ENCODE data around the gene PTRH2.
"Not testable (repeated sequence)": the region's sequence is repeated elsewhere in the genome, so short reads cannot be mapped to it uniquely, and the experiment has no call there.

The PTRH2 gene

DNA sequence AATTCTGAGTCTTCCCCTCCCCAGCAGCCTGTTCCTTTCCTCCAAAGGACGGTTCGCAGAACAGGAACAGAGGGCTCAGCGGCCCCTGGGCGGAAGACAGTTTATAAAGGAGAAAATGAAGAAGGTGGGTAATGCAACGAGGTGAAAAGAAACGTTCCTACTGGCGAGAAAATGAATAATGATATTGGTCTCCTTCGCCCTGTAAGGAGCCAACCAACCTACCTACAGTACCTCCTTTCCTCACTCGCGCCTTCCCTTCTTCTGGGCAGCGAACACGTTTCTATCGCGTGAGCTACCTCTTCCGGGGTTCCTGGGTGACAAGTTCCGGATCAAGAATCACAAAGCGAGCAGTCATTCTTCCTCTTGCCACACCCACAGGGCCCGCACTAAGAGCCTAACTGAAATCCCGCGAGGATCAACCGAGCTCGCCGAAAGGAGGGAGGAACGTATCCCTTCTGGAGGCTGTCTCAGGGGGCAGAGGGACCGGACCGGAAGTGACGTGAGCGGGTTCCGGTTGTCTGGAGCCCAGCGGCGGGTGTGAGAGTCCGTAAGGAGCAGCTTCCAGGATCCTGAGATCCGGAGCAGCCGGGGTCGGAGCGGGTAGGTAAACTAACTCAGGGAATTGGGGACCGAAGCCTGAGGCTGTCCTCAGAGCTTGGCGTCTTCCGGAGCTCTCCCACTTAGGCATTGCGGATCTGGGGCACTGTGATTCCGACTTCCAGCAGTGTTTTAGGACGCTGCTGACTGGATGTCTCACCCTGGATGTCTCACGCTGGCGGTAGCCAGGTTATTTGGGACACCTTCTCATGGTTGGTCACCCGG is at the start of gene PTRH2, which contains the start of gene VMP1:
Gene PTRH2, minus strand, starts transcription at position 282 of the 822 bp plus-strand sequence. CDS start 9,452 bp downstream, outside the sequence.
Gene VMP1, plus strand, starts transcription at position 506 of the 822 bp plus-strand sequence. CDS start 23,793 bp downstream, outside the sequence.
- in situ Hi-C loops (cut with MboI; ENCODE audit: low sequenced_read_pairs), result no loop called here

DNA sequence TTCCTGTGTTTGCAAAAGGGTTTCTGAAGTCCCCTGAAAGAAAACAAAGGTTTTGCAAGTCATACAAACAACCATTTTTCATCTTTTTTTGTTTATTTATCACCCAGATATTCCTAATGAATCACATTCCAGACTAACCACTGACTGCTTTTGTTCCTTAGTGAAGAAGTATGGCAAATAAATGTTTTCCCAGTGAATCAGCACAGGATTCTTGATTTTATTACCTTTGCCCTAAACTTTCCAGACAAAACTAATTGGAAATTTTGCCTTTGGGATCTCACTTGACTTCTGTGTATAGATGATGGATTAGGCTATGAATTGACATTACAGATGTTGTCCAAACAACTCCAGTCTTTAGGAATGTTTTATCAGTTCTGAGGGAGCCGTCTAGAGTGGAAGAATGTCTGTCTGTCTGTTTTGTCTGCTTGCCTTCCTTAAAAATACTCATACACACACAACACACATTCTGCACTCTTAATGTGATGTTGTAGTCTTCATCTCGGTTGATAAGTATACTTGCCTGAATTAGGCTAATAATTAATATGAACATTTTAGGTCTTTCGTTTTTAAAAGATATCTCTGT is 49.1 kb upstream of the PTRH2 start:
- in situ Hi-C loops (cut with MboI; ENCODE audit: low sequenced_read_pairs), result no loop called here

DNA sequence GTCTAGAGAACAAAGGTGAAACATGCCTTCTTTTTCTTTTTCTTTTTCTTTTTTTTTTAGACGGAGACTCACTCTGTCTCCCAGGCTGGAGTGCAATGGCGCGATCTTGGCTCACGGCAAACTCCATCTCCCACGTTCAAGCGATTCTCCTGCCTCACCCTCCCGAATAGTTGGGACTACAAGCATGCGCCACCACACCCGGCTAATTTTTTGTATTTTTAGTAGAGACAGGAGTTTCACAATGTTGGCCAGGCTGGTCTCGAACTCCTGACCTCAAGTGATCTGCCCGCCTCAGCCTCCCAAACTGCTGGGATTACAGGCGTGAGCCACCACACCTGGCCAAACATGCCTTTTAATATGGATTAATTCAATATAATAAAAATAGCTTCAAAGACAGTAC is 47.8 kb upstream of the PTRH2 start:
- in situ Hi-C loops (cut with MboI; ENCODE audit: low sequenced_read_pairs), result not testable (repeated sequence)

DNA sequence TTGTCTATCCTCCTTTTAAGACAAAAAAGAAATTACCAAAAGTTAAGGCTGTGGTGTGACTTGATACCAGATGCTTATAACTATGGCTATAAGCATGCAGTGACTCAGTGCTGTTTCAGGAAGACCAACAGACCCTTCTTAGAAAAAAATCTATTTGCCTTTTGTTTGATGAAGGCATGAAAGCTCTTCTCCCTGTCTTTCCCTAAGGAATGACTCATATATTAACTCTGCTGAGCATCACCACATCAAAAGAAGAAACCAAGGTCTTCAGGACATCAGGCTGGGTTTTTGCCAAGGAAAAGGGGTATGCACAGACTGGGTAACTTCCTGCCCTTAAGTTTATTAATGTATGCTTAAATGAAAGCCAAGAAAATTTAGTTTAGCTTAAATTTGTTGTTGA is 47.3 kb upstream of the PTRH2 start:
- in situ Hi-C loops (cut with MboI; ENCODE audit: low sequenced_read_pairs), result no loop called here

DNA sequence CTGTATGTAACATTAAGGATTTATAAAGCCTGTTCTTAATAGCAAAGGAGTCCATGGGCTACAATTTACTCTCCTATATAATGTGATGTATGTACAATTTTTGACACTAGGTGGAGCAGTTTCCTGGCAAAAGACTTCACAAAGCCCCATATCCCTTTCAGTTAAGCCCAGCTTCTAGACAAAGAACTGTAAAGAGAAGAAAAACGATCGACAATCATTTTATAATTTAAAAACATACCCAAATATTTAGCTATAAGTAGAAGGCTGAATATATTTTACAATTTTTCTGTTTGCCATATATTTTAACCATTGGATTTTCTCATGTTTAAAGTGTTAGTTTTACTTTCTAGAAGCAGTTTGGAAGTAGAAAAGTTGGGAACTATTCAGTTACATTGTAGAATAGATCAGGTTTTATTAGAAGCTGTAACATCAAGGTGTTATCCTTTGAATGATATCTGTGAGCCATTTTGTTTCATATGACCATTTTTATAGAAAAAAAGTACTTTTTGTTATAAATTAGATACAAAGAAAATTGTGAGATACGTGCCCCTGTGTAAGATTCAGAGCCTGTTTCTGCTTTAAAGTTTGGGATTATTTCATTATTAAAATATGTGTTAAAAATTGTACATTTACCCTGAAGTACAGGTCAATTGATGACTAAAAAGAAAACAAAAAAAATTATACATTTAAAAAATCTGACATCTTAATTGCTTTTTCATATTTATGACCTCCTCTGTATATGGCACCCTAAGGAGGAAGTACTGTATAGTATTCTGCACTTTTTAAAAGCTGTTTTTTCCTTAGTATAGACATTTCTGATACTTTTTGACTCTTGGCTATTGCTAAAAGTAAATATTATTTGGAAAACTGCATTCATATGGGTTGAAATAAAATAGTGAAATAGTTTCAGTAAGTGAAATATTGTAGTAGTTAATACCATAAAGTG is 46.6 kb upstream of the PTRH2 start:
- in situ Hi-C loops (cut with MboI; ENCODE audit: low sequenced_read_pairs), result no loop called here

DNA sequence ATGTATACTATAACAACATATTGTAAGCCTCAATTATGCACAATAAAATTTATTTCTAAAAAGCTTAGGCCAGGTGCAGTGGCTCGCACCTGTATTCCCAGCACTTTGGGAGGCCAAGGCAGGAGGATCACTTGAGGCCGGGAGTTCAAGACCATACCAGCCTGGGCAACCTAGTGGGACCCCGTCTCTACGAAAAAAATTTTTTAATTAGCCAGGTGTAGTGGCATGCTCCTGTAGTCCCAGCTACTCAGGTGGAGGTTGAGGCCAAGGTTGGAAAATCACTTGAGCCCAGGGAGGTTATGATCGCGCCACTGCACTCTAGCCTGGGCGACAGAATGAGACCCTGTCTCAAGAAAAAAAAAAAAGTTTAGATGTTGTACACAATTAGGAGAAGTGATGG is 45.7 kb upstream of the PTRH2 start:
- in situ Hi-C loops (cut with MboI; ENCODE audit: low sequenced_read_pairs), result no loop called here

DNA sequence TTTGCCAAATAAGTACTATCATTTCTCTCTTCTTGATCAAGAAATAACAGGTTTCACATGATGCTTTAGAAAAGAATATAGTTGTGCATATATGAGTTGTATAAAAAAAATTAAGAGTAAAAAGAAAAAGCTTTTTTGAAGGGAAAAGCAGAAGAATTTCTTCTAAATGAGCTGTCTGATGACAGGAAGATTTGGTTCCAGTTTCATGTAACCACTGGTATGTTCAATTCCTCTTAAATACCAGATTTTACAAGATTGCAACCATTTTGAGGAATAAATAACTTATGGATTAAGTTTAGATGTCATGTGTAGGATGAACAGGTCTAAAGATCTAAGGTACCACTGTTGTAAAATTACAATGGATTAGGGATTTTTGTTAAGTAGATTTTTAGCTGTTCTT is 45.2 kb upstream of the PTRH2 start:
- in situ Hi-C loops (cut with MboI; ENCODE audit: low sequenced_read_pairs), result no loop called here

DNA sequence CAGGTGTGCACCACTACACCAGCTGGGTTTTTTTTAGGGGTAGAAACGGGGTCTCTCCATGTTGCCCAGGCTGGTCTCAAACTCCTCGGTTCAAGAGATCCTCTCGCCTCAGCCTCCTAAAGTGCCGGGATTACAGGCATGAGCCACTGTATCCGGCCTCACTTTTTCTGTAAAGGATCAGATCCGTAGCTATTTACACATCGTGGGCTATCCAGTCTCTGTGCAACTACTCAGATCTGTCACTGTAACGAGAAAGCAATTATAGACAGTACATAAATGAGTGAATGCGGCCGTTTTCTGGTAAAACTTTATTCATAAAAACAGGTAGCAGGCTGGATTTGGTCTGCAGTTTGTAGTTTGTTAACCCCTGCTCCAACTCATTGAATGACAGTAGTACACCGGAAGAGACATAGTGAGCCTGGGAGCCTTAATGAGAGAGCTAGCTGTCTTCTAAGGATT is 44.8 kb upstream of the PTRH2 start:
- in situ Hi-C loops (cut with MboI; ENCODE audit: low sequenced_read_pairs), result no loop called here

DNA sequence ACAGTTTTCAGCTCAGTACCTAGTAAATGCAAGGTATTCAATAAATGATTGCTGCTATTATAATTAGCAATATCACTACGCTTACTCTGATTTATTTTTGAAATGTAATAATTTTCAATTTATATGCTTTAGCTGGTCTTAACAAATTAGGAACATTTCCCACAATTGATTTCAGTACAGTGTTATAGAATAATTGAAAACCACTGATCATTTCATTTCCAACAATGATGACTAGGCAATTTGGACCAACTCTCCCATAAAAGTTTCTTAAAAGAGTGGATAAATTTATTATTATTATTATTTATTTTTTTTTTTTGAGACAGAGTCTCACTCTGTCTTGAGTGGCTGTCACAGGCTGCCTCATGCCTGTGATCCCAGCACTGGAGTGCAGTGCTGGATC is 41.4 kb upstream of the PTRH2 start:
- in situ Hi-C loops (cut with MboI; ENCODE audit: low sequenced_read_pairs), result loop anchor here (5.0 to 25.0 kb wide), 2 partner anchors 114 to 364 kb away; no protein-coding TSS in a partner anchor

DNA sequence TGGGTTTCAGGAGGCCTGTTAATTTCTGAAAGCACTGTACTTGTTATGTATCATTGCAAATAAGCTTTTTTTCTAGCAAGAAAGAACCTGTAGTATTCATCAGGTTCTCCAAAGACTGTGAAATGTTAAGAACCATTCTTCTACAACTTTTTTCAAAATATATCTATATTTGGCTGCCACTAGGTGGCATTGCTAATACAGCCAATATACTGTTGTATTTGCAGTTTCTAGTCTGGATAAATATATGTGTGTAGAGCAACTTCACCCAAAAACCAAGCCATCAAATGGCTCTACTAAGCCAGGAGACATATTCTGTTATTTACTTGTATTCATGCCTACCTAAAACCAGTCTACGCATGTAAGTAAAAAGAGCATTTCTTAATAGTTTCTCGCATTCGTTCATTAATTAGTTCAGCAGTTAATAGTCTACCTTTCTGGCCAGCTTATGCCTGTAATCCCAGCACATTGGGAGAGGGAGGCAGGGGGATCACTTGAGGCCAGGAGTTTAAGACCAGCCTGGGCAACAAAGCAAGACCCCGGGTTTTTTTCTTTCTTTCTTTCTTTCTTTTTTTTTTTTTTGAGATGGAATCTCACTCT is 39.7 kb upstream of the PTRH2 start:
- in situ Hi-C loops (cut with MboI; ENCODE audit: low sequenced_read_pairs), result loop anchor here (5.0 to 25.0 kb wide), 2 partner anchors 115 to 365 kb away; no protein-coding TSS in a partner anchor

DNA sequence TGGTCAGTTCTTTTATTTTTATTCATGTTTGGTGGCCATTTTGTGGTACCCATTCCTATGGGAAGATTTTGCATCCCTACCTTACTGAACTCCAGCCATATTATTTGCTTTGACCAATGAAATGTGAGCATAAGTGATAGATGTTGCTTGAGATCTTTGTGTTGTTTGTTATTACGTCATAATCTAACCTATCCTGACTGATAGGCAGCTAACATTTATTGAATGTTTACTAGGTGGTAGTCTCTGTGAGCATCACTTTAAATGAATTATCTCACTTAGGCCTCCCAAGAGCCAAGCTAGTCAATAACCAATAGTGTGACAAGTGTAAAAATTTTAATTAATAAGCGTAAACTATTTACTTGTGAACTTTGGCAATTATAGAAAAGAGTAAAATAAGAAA is 37.8 kb upstream of the PTRH2 start:
- in situ Hi-C loops (cut with MboI; ENCODE audit: low sequenced_read_pairs), result loop anchor here (5.0 to 25.0 kb wide), 2 partner anchors 117 to 367 kb away; no protein-coding TSS in a partner anchor

DNA sequence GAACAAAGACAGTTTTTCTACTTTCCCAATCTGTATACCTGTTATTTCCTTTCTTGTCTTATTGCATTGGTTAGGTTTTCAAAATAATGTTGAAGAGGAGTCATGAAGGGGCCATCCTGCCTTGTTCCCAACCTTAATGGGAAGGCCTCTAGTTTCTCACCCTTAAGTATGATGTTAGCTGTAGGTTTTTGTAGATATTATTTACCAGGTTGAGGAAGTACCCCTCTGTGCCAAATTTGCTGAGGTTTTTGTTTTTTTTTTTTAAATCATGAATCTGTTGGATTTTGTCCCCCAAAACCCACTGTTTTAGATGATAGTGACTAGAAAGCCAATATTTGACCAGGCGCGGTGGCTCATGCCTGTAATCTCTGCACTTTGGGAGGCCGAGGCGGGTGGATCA is 36.6 kb upstream of the PTRH2 start:
- in situ Hi-C loops (cut with MboI; ENCODE audit: low sequenced_read_pairs), result loop anchor here (25.0 kb wide), 1 partner anchor 368 kb away; no protein-coding TSS in a partner anchor

DNA sequence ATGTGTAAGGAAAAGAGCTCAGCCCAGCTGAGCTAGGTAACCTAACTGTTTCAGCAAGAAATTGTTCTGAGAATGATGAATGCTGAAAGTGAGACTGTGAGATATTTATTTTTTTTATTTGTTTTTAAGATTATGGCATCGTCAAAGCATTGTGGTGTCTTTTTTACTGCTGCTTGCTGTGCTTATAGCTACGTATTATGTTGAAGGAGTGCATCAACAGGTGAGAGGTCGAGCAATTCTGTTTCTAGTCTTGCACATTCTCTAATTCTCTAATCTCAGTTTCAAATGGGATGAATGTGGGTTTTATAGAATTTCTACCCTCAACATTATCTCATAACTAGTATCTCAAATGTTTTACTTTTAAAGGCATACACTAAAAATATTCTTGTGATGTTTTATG is 30.1 kb upstream of the PTRH2 start:
- in situ Hi-C loops (cut with MboI; ENCODE audit: low sequenced_read_pairs), result loop anchor here (25.0 kb wide), 1 partner anchor 375 kb away; no protein-coding TSS in a partner anchor

DNA sequence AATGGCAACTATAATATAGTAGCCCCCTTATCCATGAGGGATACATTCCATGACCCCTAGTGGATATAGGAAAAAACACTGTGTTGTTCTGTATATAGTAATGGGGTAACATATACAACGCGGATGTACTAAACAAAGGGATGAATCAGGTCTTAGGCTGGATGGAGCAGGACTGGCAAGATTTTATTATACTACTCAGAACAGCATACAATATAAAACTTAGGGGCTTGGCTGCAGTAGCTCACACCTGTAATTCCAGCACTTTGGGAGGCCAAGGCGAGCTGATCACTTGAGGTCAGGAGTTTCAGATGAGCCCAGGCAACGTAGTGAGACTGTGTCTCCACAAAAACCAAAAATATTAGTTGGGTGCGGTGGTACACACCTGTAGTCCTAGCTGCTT is 27.0 kb upstream of the PTRH2 start:
- in situ Hi-C loops (cut with MboI; ENCODE audit: low sequenced_read_pairs), result loop anchor here (25.0 kb wide), 1 partner anchor 378 kb away; no protein-coding TSS in a partner anchor

DNA sequence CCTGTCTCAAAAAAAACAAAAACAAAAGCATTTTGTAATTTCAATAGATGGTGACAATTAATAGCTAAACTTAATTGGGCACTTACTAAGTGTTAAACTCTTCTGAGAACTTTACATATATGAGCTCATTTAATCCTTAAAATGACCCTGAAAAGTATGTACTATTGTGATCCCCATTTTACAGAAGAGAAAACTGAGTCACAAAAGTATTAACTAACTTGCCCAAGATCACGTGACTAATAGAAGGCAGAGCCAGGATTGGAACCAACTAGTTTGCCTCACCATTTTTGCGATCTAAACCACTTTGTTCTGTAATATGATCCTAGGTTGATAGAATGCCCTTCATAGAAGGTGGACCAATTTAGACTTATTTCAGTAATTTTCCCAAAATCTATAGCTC is 26.5 kb upstream of the PTRH2 start:
- in situ Hi-C loops (cut with MboI; ENCODE audit: low sequenced_read_pairs), result loop anchor here (25.0 kb wide), 1 partner anchor 379 kb away; no protein-coding TSS in a partner anchor

DNA sequence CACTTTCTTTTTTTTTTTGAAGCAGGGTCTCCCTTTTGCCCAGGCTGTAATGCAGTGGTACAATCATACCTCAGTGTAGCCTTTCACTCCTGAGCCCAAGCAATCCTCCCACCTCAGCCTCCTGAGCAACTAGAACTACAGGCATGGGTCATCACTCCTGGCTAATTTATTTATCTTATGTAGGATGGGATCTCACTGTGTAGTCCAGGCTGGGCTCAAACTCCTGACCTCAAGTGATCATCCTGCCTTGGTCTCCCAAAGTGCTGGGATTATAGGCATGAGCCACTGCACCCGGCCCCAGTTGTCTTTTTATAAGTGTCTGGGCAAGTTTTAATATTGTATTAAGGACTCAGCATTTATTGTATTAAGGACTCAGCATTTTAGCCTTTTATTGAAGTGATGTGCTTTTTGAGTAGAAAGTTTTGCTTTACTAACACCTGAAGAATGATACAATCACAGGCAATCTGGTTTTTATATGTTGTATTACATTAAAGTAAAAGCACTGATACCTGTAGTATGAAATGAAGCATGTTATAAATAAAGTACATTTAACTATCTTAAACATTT is 23.1 kb upstream of the PTRH2 start:
- in situ Hi-C loops (cut with MboI; ENCODE audit: low sequenced_read_pairs), result loop anchor here (25.0 kb wide), 1 partner anchor 382 kb away; no protein-coding TSS in a partner anchor

DNA sequence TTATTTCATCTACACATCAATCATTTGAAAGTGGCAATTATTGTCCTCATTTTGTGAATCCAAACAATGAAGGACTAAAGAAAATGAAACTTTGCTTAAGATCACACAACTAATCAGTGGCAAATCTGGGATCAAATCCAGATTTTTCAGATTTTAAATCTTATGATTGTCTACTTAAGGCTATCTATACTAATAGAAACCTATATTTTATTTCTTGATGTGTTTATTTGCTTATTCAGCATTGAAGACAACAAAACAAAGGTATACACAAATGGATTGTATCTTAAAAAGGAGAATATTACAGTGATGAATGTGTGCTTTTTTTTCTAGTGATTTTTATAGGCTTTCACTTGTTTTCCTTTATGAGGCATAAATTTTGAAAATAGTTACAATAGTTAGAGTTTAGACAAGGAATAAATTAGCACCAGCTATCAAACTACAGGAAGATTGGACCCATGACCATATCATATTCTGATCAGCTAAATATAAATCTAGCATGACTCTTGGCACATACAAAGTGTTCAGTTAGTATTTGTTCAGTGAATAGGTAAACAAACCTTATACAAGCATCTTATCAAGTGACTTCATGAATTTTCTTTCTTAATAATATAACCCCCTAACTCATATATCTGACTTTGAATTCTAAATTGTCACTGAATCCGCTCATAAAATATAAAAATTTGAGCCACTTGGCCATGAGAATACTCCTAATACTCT is 20.7 kb upstream of the PTRH2 start:
- in situ Hi-C loops (cut with MboI; ENCODE audit: low sequenced_read_pairs), result loop anchor here (25.0 kb wide), 1 partner anchor 384 kb away; no protein-coding TSS in a partner anchor

DNA sequence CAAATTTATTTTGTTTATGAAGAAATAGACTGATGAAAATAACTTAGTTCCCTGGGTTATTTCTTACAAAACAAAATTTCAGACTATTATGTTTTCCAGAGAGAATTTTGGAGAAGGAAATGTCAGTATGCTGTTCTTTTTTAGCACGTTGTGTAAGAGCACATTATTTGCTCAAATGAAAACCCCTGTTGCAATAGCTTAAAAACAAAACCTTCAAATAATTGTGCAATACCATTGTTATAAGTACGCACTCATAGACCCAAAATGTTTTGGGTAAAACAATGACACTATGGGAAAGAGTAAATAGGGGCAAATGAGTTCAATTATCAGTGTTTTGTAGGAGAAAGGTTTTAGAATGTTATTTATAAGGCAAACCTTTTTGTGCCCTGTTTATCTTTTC is 18.5 kb upstream of the PTRH2 start:
- in situ Hi-C loops (cut with MboI; ENCODE audit: low sequenced_read_pairs), result loop anchor here (25.0 kb wide), 1 partner anchor 387 kb away; no protein-coding TSS in a partner anchor

DNA sequence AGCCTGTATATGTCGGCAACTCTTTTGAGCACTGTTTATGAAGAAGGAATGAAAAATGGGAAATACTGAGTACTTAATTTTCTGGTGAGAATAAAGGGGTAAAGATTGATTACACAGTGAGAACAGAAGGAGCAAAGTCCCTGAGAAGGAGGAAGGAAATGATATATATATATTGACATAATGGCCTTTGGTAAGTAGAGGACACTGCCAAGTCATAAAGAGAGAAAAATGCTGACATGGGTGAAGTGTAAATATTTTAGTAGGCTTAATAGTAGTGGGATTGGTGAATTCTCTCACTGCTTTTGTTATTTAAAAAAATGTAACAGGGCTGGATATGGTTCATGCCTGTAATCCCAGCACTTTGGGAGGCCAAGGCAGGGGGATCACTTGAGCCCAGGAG is 16.4 kb upstream of the PTRH2 start:
- in situ Hi-C loops (cut with MboI; ENCODE audit: low sequenced_read_pairs), result no loop called here
